Measurements from ENCODE around the gene PRPF39. TPM values are rescaled to one million over a fixed set of nuclear protein-coding genes. Genes with fewer than 3 reads are reported as not detected.

The PRPF39 gene
- total RNA-seq, 1 donor from 2014 or later = 97.2 TPM

DNA sequence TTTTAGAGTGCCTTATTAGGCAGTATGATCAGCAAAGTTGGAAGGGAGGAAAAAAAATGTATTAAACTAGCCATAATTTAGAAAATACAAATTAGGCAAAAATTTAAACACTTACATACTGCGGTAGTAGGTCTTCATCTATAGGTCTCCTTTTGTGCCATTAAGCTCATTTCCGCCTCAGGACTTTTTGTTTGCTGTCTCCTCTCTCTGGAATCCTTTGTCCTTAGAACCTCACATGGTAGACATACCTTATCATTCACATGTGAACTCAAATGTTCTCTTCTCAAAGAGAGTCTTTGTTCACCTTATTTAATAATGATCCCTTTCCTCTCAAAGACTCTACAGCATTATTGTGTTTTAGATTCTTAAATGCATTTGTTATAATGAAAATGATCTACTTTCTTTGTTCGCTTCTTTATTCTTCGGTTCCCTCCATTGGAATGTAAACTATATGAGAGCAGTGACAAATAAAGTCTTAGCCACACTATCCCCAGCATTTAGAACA lies 66.5 kb downstream of the PRPF39 start:
- Mint-ChIP-seq H3K9me3 (no peaks in the 10 kb centered on the region), H3K4me1 (no peaks in the 10 kb centered on the region), H3K4me3 (no peak overlapping the region), H3K27ac (no peak overlapping the region), H3K27me3 (ENCODE audit: insufficient read depth, low read depth) (no peaks in the 10 kb centered on the region), H3K36me3 (peaks cover 2% of the 10 kb centered on the region)
- Histone ChIP-seq H2AFZ (replicated peaks) (no peak overlapping the region), H4K20me1 (ENCODE audit: low read depth) (no peaks in the 10 kb centered on the region), H3K79me2 (ENCODE audit: low read depth) (peaks cover 15% of the 10 kb centered on the region), H3K4me2 (no peak overlapping the region), H3K27ac (no peak overlapping the region), H3K9ac (no peak overlapping the region), H3K4me1 (no peaks in the 10 kb centered on the region), H3K36me3 (no peaks in the 10 kb centered on the region), H3K27me3 (no peaks in the 10 kb centered on the region), H3K9me3 (ENCODE audit: low read depth) (no peaks in the 10 kb centered on the region), H3K4me3 (no peak overlapping the region), H3F3A (ENCODE audit: low read depth) (no peaks in the 10 kb centered on the region)
- TF ChIP-seq, protein P1, sequence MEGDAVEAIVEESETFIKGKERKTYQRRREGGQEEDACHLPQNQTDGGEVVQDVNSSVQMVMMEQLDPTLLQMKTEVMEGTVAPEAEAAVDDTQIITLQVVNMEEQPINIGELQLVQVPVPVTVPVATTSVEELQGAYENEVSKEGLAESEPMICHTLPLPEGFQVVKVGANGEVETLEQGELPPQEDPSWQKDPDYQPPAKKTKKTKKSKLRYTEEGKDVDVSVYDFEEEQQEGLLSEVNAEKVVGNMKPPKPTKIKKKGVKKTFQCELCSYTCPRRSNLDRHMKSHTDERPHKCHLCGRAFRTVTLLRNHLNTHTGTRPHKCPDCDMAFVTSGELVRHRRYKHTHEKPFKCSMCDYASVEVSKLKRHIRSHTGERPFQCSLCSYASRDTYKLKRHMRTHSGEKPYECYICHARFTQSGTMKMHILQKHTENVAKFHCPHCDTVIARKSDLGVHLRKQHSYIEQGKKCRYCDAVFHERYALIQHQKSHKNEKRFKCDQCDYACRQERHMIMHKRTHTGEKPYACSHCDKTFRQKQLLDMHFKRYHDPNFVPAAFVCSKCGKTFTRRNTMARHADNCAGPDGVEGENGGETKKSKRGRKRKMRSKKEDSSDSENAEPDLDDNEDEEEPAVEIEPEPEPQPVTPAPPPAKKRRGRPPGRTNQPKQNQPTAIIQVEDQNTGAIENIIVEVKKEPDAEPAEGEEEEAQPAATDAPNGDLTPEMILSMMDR (IDR thresholded peaks at IDR 0.05) = no peak
- no peak for TF ChIP-seq EZH2 (IDR thresholded peaks at IDR 0.05)
- DNase-seq (ENCODE audit: low spot score) = no peak

DNA sequence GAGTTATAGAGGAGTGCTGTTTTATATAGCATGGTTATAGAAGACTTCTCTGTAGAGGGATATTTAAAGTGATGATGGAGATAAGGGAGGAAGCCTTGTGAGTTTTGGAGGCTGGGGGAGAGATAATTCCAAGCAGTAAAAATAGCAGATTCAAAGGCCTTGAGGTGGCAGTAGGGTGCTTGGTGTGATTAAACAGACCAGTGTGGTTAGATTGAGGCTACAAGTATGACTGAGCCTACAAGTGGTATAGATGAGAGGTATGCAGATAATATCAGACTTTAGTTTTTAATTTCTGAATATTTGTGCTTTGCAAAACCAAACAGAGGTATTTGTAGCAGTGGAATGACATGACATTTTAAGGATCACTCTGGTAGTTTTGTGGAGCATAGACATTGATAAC lies 72.2 kb downstream of the PRPF39 start:
- no peak overlapping the region for H3K4me3 ChIP-seq
- DNase-seq (ENCODE audit: low spot score) = no peak
- no peak overlapping the region for H2AFZ ChIP-seq (replicated peaks)
- no peaks in the 10 kb centered on the region for H3K27me3 ChIP-seq
- no peaks in the 10 kb centered on the region for H3K79me2 ChIP-seq (ENCODE audit: low read depth)
- no peaks in the 10 kb centered on the region for H3K9me3 ChIP-seq (ENCODE audit: low read depth)
- H3K9me3 Mint-ChIP-seq = no peaks in the 10 kb centered on the region
- no peaks in the 10 kb centered on the region for H4K20me1 ChIP-seq (ENCODE audit: low read depth)
- no peaks in the 10 kb centered on the region for H3K27me3 Mint-ChIP-seq (ENCODE audit: insufficient read depth, low read depth)
- peaks cover 2% of the 10 kb centered on the region for H3K36me3 Mint-ChIP-seq
- H3K36me3 ChIP-seq = no peaks in the 10 kb centered on the region
- no peak overlapping the region for H3K27ac ChIP-seq
- no peak overlapping the region for H3K4me2 ChIP-seq
- no peak overlapping the region for H3K27ac Mint-ChIP-seq
- H3K9ac ChIP-seq = no peak overlapping the region
- no peaks in the 10 kb centered on the region for H3K4me1 Mint-ChIP-seq
- TF ChIP-seq, protein P1 (IDR thresholded peaks at IDR 0.05) = no peak
- no peak for TF ChIP-seq EZH2 (IDR thresholded peaks at IDR 0.05)
- TF ChIP-seq EZH2phosphoT487 (IDR thresholded peaks at IDR 0.05) = no peak
- no peak overlapping the region for H3K4me3 Mint-ChIP-seq
- H3F3A ChIP-seq (ENCODE audit: low read depth) = no peaks in the 10 kb centered on the region
- H3K4me1 ChIP-seq = no peaks in the 10 kb centered on the region

Small RNA genes lying within 50 kb of the gene (small RNA-seq; reads per million reads assigned to genes)
- gene RF00151 (0.07 reads per million), gene SNORD127 (2,290 reads per million, percentile 100 among the genes with 10 or more reads in this experiment)

Other genes starting within 250 kb of the PRPF39 start
- gene KLHL28, start 122.2 kb upstream of the PRPF39 start, total RNA-seq (ENCODE audit: low replicate concordance) = 14.8 and 21.8 TPM in 2 replicates
- gene TOGARAM1, start 121.9 kb upstream of the PRPF39 start, total RNA-seq (ENCODE audit: low replicate concordance) = 16.2 and 23.1 TPM in 2 replicates
- gene FKBP3, start 50.4 kb downstream of the PRPF39 start, total RNA-seq (ENCODE audit: low replicate concordance) = 149 and 209 TPM in 2 replicates
- gene FANCM, start 51.8 kb downstream of the PRPF39 start, total RNA-seq (ENCODE audit: low replicate concordance) = 18.6 and 29.4 TPM in 2 replicates
- 130 and 211 TPM in 2 replicates for gene MIS18BP1, start 169.1 kb downstream of the PRPF39 start, total RNA-seq (ENCODE audit: low replicate concordance)